WTC11 (cell line): ENCODE data around the gene CD109. TPM values are rescaled to one million over a fixed set of nuclear protein-coding genes. Genes with fewer than 3 reads are reported as not detected.

Experiments used
- ATAC-seq: fragments of 200-7000 bp; cut with Tn5 transposase; 2 replicates; pipeline ENCODE4 v1.10.0; 2021; ENCODE audit warnings: mild to moderate bottlenecking, moderate library complexity
- CTCF ChIA-PET: fragments of 300-600 bp; sonication (Branson Sonifier 250); formaldehyde crosslinking; loops from one replicate; lab custom pipeline; 2021; ENCODE audit warnings: antibody characterized with exemption; lab: Charles Lee
- POLR2A ChIA-PET: fragments of 350-600 bp; sonication (Branson Sonifier 250); formaldehyde crosslinking; loops from one replicate; lab custom pipeline; 2021; ENCODE audit warnings: antibody characterized with exemption; lab: Charles Lee
- DNase-seq: peaks from one replicate; pipeline ENCODE4 v3.0.0; 2021; ENCODE audit warnings: low spot score
- H3K27ac Mint-ChIP-seq: 2 replicates; pipeline ENCODE4 v1.8.0; 2021; ENCODE audit warnings: mixed read lengths
- H3K27me3 Mint-ChIP-seq: 2 replicates; pipeline ENCODE4 v1.8.0; 2021; ENCODE audit warnings: low read depth, mild to moderate bottlenecking, moderate library complexity, mixed read lengths
- H3K36me3 Mint-ChIP-seq: 2 replicates; pipeline ENCODE4 v1.8.0; 2021; ENCODE audit warnings: mixed read lengths
- H3K4me1 Mint-ChIP-seq: 2 replicates; pipeline ENCODE4 v1.8.0; 2022; ENCODE audit warnings: mixed read lengths
- H3K4me3 Mint-ChIP-seq: 2 replicates; pipeline ENCODE4 v1.8.0; 2021; ENCODE audit warnings: mild to moderate bottlenecking, moderate library complexity, mixed read lengths
- H3K9me3 Mint-ChIP-seq: 2 replicates; pipeline ENCODE4 v1.8.0; 2021; ENCODE audit warnings: mixed read lengths
- ATF1 ChIP-seq: sonication (generic); formaldehyde crosslinking; IDR thresholded peaks from 2 replicates; pipeline ENCODE4 v1.8.1; 2023; ENCODE audit warnings: mild to moderate bottlenecking, moderate library complexity, missing genetic modification reagents
- ETV6 ChIP-seq: sonication (generic); formaldehyde crosslinking; IDR thresholded peaks from 2 replicates; pipeline ENCODE4 v1.8.1; 2022; ENCODE audit warnings: mild to moderate bottlenecking, missing genetic modification reagents
- FOXK1 ChIP-seq: sonication (generic); formaldehyde crosslinking; IDR thresholded peaks from 2 replicates; pipeline ENCODE4 v1.8.0; 2022; ENCODE audit warnings: mild to moderate bottlenecking, moderate library complexity, missing genetic modification reagents
- FOXP1 ChIP-seq: sonication (generic); formaldehyde crosslinking; IDR thresholded peaks from 2 replicates; pipeline ENCODE4 v1.8.0; 2022; ENCODE audit warnings: missing genetic modification reagents, mild to moderate bottlenecking, moderate library complexity, borderline replicate concordance
- GTF2I ChIP-seq: fragments of 250-450 bp; sonication (Bioruptor Pico); conservative IDR thresholded peaks from 2 replicates; pipeline ENCODE4 v1.4.0; 2021; ENCODE audit warnings: mild to moderate bottlenecking
- IRF1 ChIP-seq: sonication (generic); formaldehyde crosslinking; IDR thresholded peaks from 2 replicates; pipeline ENCODE4 v1.8.0; 2023; ENCODE audit warnings: missing genetic modification reagents
- KAT7 ChIP-seq: sonication (generic); formaldehyde crosslinking; IDR thresholded peaks from 2 replicates; pipeline ENCODE4 v1.8.1; 2023; ENCODE audit warnings: missing genetic modification reagents, mild to moderate bottlenecking, borderline replicate concordance
- MLX ChIP-seq: sonication (generic); formaldehyde crosslinking; IDR thresholded peaks from 2 replicates; pipeline ENCODE4 v1.8.1; 2023; ENCODE audit warnings: mild to moderate bottlenecking, missing genetic modification reagents, moderate library complexity
- OVOL2 ChIP-seq: fragments of 250-450 bp; sonication (Bioruptor Pico); IDR thresholded peaks from 2 replicates; pipeline ENCODE4 v1.9.0; 2021; ENCODE audit warnings: mild to moderate bottlenecking, borderline replicate concordance
- SOX15 ChIP-seq: fragments of 250-450 bp; sonication (Bioruptor Pico); IDR thresholded peaks from 2 replicates; pipeline ENCODE4 v1.9.0; 2021; ENCODE audit warnings: mild to moderate bottlenecking
- TCF7 ChIP-seq: sonication (generic); formaldehyde crosslinking; IDR thresholded peaks from 2 replicates; pipeline ENCODE4 v1.8.0; 2022; ENCODE audit warnings: mild to moderate bottlenecking, low read depth, missing genetic modification reagents, moderate library complexity
- ZNF138 ChIP-seq: sonication (generic); formaldehyde crosslinking; conservative IDR thresholded peaks from 2 replicates; pipeline ENCODE4 v1.8.1; 2022; ENCODE audit warnings: mild to moderate bottlenecking, moderate library complexity, missing genetic modification reagents
- ZNF423 ChIP-seq: fragments of 250-450 bp; sonication (Bioruptor Pico); IDR thresholded peaks from 2 replicates; pipeline ENCODE4 v2.1.2; 2022; ENCODE audit warnings: mild to moderate bottlenecking, moderate library complexity
- total RNA-seq: library from RNA; stranded (reverse); gene quantifications from 3 replicates; pipeline ENCODE4 v1.2.3, GENCODE V29; 2021
- TF ChIP-seq, protein P1 (sequence below): sonication (generic); formaldehyde crosslinking; IDR thresholded peaks from 2 replicates; pipeline ENCODE4 v1.8.0; 2023; ENCODE audit warnings: missing genetic modification reagents, mild to moderate bottlenecking, borderline replicate concordance
- TF ChIP-seq, protein P2 (sequence below): sonication (generic); formaldehyde crosslinking; IDR thresholded peaks from 2 replicates; pipeline ENCODE4 v1.8.1; 2023; ENCODE audit warnings: mild to moderate bottlenecking, missing genetic modification reagents, borderline replicate concordance

Gene CD109
- total RNA-seq, 1 experiment from 2014 or later = 4.5 TPM

DNA sequence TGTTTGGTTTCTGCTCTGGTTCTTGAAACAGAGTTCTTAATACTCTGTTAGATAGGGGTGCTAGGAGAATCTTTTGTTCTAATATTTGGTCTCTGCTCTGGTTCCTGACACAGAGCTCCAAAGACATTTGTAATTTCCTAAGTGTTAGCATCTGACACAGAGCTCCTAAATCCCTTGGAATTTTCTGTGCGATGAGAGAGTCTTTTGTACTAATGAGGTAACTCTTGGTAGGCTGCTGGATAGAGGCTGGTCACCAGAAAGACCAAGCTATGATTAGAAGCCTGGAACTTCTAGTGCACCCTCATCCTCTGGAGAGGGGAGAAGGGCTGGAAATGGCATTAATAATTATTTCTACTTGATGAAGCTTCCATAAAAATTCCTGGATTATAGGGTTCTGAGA, 7.7 kb upstream of the CD109 start:
- CTCF ChIA-PET = interaction anchor here (0.7 to 1.5 kb wide), 4 partner anchors 13 to 362 kb away, joined by 3 to 5 read pairs (median 4); no protein-coding TSS in a partner anchor
- Mint-ChIP-seq H3K27ac (no peak overlapping the region), H3K4me3 (no peak overlapping the region), H3K27me3 (peaks cover 4% of the 10 kb centered on the region; the same call in 1 of the 2 replicates), H3K36me3 (peaks cover 18% of the 10 kb centered on the region), H3K4me1 (0 out of 2 replicates have a peak, but pooled peaks cover 3% of the 10 kb centered on the region)
- POLR2A ChIA-PET = no interaction called here
- TF ChIP-seq ZNF423 (CRISPR knock-in tag) (no peak), KAT7 (CRISPR knock-in tag) (no peak), FOXP1 (CRISPR knock-in tag) (no peak), ATF1 (CRISPR knock-in tag) (no peak)
- TF ChIP-seq, protein P1, sequence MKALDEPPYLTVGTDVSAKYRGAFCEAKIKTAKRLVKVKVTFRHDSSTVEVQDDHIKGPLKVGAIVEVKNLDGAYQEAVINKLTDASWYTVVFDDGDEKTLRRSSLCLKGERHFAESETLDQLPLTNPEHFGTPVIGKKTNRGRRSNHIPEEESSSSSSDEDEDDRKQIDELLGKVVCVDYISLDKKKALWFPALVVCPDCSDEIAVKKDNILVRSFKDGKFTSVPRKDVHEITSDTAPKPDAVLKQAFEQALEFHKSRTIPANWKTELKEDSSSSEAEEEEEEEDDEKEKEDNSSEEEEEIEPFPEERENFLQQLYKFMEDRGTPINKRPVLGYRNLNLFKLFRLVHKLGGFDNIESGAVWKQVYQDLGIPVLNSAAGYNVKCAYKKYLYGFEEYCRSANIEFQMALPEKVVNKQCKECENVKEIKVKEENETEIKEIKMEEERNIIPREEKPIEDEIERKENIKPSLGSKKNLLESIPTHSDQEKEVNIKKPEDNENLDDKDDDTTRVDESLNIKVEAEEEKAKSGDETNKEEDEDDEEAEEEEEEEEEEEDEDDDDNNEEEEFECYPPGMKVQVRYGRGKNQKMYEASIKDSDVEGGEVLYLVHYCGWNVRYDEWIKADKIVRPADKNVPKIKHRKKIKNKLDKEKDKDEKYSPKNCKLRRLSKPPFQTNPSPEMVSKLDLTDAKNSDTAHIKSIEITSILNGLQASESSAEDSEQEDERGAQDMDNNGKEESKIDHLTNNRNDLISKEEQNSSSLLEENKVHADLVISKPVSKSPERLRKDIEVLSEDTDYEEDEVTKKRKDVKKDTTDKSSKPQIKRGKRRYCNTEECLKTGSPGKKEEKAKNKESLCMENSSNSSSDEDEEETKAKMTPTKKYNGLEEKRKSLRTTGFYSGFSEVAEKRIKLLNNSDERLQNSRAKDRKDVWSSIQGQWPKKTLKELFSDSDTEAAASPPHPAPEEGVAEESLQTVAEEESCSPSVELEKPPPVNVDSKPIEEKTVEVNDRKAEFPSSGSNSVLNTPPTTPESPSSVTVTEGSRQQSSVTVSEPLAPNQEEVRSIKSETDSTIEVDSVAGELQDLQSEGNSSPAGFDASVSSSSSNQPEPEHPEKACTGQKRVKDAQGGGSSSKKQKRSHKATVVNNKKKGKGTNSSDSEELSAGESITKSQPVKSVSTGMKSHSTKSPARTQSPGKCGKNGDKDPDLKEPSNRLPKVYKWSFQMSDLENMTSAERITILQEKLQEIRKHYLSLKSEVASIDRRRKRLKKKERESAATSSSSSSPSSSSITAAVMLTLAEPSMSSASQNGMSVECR = no peak
- TF ChIP-seq, all 79 proteins: peak for 0
- H3K9me3 Mint-ChIP-seq = peaks cover 23% of the 10 kb centered on the region
- DNase-seq (no peak), ATAC-seq (no peak)

DNA sequence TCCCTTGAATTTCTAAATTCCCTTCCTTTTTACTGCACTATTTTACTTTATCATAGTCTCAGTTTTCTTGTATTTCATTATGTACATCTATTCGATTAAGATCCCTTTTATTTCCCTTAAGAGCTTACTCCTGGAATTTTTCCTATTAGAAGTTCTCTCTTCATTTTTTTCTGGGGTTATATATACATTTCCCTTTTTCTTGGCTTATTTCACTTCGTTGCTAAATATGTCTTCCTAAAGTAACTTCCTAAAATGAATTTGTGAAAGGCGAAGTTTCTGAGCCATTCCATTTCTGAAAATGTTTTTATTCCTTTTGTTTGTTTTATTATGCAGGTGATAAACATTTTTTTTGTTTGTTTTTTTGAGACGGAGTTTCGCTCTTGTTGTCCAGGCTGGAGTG, 5.9 kb upstream of the CD109 start:
- TF ChIP-seq FOXK1 (CRISPR knock-in tag) (no peak), IRF1 (CRISPR knock-in tag) (no peak), OVOL2 (CRISPR knock-in tag) (no peak), MLX (CRISPR knock-in tag) (no peak), ZNF138 (CRISPR knock-in tag) (no peak), ETV6 (CRISPR knock-in tag) (no peak), ZNF423 (CRISPR knock-in tag) (no peak), TCF7 (CRISPR knock-in tag) (no peak), SOX15 (CRISPR knock-in tag) (no peak), GTF2I (CRISPR knock-in tag) (no peak)
- TF ChIP-seq, protein P2, sequence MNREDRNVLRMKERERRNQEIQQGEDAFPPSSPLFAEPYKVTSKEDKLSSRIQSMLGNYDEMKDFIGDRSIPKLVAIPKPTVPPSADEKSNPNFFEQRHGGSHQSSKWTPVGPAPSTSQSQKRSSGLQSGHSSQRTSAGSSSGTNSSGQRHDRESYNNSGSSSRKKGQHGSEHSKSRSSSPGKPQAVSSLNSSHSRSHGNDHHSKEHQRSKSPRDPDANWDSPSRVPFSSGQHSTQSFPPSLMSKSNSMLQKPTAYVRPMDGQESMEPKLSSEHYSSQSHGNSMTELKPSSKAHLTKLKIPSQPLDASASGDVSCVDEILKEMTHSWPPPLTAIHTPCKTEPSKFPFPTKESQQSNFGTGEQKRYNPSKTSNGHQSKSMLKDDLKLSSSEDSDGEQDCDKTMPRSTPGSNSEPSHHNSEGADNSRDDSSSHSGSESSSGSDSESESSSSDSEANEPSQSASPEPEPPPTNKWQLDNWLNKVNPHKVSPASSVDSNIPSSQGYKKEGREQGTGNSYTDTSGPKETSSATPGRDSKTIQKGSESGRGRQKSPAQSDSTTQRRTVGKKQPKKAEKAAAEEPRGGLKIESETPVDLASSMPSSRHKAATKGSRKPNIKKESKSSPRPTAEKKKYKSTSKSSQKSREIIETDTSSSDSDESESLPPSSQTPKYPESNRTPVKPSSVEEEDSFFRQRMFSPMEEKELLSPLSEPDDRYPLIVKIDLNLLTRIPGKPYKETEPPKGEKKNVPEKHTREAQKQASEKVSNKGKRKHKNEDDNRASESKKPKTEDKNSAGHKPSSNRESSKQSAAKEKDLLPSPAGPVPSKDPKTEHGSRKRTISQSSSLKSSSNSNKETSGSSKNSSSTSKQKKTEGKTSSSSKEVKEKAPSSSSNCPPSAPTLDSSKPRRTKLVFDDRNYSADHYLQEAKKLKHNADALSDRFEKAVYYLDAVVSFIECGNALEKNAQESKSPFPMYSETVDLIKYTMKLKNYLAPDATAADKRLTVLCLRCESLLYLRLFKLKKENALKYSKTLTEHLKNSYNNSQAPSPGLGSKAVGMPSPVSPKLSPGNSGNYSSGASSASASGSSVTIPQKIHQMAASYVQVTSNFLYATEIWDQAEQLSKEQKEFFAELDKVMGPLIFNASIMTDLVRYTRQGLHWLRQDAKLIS (CRISPR knock-in tag) = no peak
- CTCF ChIA-PET = no interaction called here
- POLR2A ChIA-PET = no interaction called here
- peaks cover 11% of the 10 kb centered on the region for H3K9me3 Mint-ChIP-seq
- peaks cover 10% of the 10 kb centered on the region; the same call in 1 of the 2 replicates for H3K36me3 Mint-ChIP-seq
- DNase-seq (no peak), ATAC-seq (no peak)
- H3K27ac Mint-ChIP-seq = no peak overlapping the region
- H3K27me3 Mint-ChIP-seq = peaks cover 7% of the 10 kb centered on the region
- H3K4me1 Mint-ChIP-seq = peaks cover 11% of the 10 kb centered on the region
- no peak overlapping the region for H3K4me3 Mint-ChIP-seq
